ENCODE results near the gene SLC15A1. TPM values are rescaled to one million over a fixed set of nuclear protein-coding genes. Genes with fewer than 3 reads are reported as not detected.

The SLC15A1 gene
- total RNA-seq, 4 donors from 2014 or later, result not detected

- Histone ChIP-seq H3K36me3 (no peaks in the 10 kb centered on the region), H3K27me3 (no peaks in the 10 kb centered on the region), H3K4me3 (no peak overlapping the region), H3K4me1 (no peaks in the 10 kb centered on the region), H3K27ac (no peak overlapping the region), H3K9me3 (no peaks in the 10 kb centered on the region)
- ATAC-seq, result no peak
- TF ChIP-seq POLR2A (IDR thresholded peaks at IDR 0.05) (no peak), CTCF (IDR thresholded peaks at IDR 0.05 in 4 of 5, conservative IDR thresholded peaks at IDR 0.05 in 1 of 5) (no peak)
- in situ Hi-C loops (cut with MboI; ENCODE audit: low sequenced_read_pairs in 4 of 4) (no loop called here), intact Hi-C loops (cut with DNase I; ENCODE audit: low total_unique reads) (no loop called here)
- no peak for DNase-seq
These were observed 34.7 kb upstream of the SLC15A1 start for GRCh38 chr13:98787173-98787572.

GRCh38 chr13:98786023-98786422 lies 33.6 kb upstream of the SLC15A1 start:
- Histone ChIP-seq H3K27ac (no peak overlapping the region), H3K27me3 (no peaks in the 10 kb centered on the region), H3K4me3 (no peak overlapping the region), H3K36me3 (no peaks in the 10 kb centered on the region), H3K4me1 (no peaks in the 10 kb centered on the region), H3K9me3 (no peaks in the 10 kb centered on the region)
- in situ Hi-C loops (cut with MboI; ENCODE audit: low sequenced_read_pairs in 4 of 4) (no loop called here), intact Hi-C loops (cut with DNase I; ENCODE audit: low total_unique reads) (no loop called here)
- TF ChIP-seq CTCF (IDR thresholded peaks at IDR 0.05 in 4 of 5, conservative IDR thresholded peaks at IDR 0.05 in 1 of 5) (no peak), POLR2A (IDR thresholded peaks at IDR 0.05) (no peak)
- DNase-seq, result no peak
- ATAC-seq, result no peak

- Histone ChIP-seq H3K36me3 (no peaks in the 10 kb centered on the region), H3K27me3 (no peaks in the 10 kb centered on the region), H3K27ac (no peak overlapping the region), H3K4me1 (no peaks in the 10 kb centered on the region), H3K4me3 (no peak overlapping the region), H3K9me3 (no peaks in the 10 kb centered on the region)
- TF ChIP-seq POLR2A (IDR thresholded peaks at IDR 0.05) (no peak), CTCF (IDR thresholded peaks at IDR 0.05 in 4 of 5, conservative IDR thresholded peaks at IDR 0.05 in 1 of 5) (no peak)
- intact Hi-C loops (cut with DNase I; ENCODE audit: low total_unique reads) (no loop called here), in situ Hi-C loops (cut with MboI; ENCODE audit: low sequenced_read_pairs in 4 of 4) (no loop called here)
- ATAC-seq (no peak), DNase-seq (no peak)
These were observed 32.9 kb upstream of the SLC15A1 start for GRCh38 chr13:98785405-98785804.

GRCh38 chr13:98784666-98785065 lies 32.2 kb upstream of the SLC15A1 start:
- Histone ChIP-seq H3K4me3 (no peak overlapping the region), H3K27me3 (no peaks in the 10 kb centered on the region), H3K4me1 (no peaks in the 10 kb centered on the region), H3K9me3 (no peaks in the 10 kb centered on the region), H3K27ac (no peak overlapping the region), H3K36me3 (no peaks in the 10 kb centered on the region)
- no peak for DNase-seq
- in situ Hi-C loops (cut with MboI; ENCODE audit: low sequenced_read_pairs in 4 of 4), result no loop called here
- intact Hi-C loops (cut with DNase I; ENCODE audit: low total_unique reads), result no loop called here
- TF ChIP-seq CTCF (IDR thresholded peaks at IDR 0.05 in 4 of 5, conservative IDR thresholded peaks at IDR 0.05 in 1 of 5) (no peak), POLR2A (IDR thresholded peaks at IDR 0.05) (no peak)
- ATAC-seq, result no peak

GRCh38 chr13:98783856-98784478 lies 31.5 kb upstream of the SLC15A1 start:
- Histone ChIP-seq H3K4me1 (no peaks in the 10 kb centered on the region), H3K36me3 (no peaks in the 10 kb centered on the region), H3K27me3 (no peaks in the 10 kb centered on the region), H3K4me3 (no peak overlapping the region), H3K27ac (no peak overlapping the region), H3K9me3 (no peaks in the 10 kb centered on the region)
- in situ Hi-C loops (cut with MboI; ENCODE audit: low sequenced_read_pairs in 4 of 4) (no loop called here), intact Hi-C loops (cut with DNase I; ENCODE audit: low total_unique reads) (no loop called here)
- ATAC-seq (no peak), DNase-seq (no peak)
- no peak for TF ChIP-seq CTCF (IDR thresholded peaks at IDR 0.05 in 4 of 5, conservative IDR thresholded peaks at IDR 0.05 in 1 of 5)
- TF ChIP-seq POLR2A (IDR thresholded peaks at IDR 0.05), result no peak

Data from gastrocnemius medialis (tissue), 4 donors.